A204.1 (cell line): ENCODE data around the gene RAB40C.

Experiments used
- FAIRE-seq: peaks from 2 replicates; lab custom pipeline; 2012; peaks lifted over from hg19 to GRCh38; lab: Jason Lieb, UNC

The RAB40C gene

DNA sequence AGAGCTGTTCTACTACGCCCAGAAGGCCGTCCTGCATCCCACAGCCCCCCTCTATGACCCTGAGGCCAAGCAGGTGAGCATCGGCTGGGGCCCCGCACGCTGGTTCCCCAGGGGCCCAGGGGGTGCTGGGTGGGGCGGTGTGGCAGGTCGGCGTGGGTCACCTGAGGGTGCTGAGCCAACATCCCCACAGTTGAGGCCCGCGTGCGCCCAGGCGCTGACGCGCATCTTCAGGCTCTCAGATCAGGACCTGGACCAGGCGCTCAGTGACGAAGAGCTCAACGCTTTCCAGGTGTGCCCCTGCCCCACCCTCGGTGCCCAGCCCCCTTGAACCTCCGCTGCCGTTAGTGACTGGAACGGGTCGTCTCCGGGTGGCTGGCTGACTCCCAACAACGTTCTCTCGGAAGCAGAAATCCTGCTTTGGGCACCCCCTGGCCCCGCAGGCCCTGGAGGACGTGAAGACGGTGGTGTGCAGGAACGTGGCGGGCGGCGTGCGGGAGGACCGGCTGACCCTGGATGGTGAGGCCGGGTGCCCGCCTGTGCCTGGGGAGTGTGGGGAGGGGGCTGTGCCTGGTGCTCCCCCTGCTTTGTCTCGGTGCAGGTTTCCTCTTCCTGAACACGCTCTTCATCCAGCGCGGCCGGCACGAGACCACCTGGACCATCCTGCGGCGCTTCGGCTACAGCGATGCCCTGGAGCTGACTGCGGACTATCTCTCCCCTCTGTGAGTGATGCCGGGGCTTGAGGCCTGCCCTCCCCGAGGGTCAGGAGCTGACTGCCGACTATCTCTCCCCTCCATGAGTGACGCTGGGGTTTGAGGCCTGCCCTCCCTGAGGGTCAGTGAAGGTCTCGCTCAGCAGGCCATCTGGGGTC lies 80.9 kb downstream of the RAB40C start:
- FAIRE-seq: no peak

DNA sequence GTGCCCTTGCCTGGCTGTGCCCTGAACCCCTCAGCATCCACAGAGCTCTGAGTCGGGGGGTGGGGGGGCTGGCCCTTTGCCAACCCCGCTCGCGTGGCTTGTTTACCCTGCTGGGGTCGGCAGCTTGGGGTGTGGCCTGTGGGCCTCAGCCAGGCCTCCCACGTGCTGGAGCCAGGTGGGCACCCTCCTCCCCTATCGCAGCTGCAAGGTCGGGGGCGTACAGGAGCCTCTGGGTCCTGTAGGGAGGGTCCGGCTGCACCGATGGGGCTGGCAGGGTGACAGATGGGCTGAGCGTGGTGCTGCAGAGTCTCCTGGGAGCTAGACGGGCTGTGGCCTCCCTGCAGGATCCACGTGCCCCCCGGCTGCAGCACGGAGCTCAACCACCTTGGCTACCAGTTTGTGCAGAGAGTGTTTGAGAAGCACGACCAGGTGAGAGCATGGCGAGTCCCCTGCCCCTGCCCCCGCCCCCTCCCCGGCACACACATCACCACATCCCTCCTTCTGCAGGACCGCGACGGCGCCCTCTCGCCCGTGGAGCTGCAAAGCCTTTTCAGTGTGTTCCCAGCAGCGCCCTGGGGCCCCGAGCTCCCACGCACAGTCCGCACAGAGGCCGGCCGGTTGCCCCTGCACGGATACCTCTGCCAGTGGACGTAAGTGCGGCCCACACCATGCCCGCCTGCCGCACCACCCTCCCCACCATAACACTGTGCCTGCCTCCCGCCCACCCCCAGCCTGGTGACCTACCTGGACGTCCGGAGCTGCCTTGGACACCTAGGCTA lies 81.7 kb downstream of the RAB40C start:
- no peak for FAIRE-seq

DNA sequence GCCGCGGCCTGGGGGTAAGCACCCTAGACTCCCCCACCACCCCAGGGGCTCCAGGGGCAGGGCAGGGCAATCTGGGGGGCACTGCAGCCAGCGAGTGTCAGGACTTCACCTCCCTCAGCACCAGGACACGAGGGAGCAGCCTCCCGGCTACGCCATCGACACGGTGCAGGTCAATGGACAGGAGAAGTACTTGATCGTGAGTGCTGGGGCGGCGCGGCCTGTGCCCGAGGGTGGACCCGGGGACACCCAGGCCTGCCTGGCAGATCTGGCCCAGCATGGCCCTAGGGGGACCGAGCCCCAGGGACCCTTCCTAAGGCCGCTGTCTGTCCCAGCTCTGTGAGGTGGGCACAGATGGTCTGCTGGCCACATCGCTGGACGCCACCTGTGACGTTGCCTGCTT lies 82.5 kb downstream of the RAB40C start:
- FAIRE-seq: no peak

DNA sequence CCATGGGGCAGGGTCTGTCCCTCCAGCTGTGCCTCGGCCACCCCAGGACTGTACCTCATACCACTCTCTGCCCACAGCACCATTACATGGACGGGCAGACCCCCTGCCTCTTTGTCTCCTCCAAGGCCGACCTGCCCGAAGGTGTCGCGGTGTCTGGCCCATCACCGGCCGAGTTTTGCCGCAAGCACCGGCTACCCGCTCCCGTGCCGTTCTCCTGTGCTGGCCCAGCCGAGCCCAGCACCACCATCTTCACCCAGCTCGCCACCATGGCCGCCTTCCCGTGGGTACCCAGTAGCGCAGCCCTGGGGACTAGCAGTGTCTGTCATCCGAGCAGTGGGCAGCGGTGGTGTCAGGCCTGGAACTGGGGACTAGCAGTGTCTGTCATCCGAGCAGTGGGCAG lies 83.0 kb downstream of the RAB40C start:
- FAIRE-seq: no peak

DNA sequence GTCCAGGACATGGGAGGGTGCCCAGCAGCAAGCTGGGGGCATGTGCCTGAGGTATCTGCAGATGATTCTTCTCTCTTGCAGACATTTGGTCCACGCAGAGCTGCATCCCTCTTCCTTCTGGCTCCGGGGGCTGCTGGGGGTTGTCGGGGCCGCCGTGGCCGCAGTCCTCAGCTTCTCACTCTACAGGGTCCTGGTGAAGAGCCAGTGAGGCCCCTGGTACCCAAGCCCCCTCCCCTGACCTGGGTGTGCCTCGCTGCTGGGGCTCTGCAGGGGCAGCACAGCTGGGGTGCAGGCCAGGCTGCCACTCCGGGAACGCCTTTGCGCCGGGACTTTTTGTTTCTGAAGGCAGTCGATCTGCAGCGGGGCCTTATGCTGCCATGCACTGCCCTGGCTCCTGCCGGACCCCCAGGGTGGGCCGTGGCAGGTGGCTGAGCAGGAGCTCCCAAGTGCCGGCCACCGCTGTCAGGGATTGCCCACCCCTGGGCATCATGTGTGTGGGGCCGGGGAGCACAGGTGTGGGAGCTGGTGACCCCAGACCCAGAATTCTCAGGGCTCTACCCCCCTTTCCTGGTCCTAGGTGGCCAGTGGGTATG lies 83.6 kb downstream of the RAB40C start:
- no peak for FAIRE-seq

DNA sequence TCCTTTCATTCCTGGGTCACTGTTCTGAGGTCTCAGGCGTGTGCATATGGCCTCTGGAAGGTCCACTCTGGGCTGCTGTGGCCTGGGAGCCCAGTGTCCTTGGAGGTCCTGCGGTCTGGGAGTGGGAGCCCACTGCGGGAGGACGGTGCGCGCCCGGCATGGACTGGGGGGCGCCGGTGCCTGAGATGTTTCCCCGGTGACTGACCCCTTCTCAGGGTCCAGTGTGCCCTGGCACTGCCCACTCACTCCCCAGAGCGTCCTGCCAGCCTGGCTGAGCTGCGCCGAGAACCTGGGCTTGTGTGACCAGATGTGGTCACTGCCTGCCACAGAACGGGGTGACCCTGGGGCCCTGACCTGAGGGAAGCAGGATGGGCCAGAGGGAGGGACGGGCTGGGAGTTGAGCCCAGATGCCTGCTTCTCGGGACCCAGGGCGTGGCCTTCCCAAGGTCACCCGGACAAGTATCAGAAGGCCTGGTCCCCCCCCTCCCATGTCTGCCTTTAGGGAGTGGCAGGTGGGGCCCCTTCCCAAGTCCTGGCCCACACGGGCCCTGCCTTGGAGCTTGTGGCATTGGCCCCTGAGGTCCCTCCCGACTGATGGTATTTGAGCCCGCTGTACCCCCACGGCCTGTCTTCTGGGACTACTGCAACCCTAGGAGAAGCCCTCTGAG lies 84.5 kb downstream of the RAB40C start:
- no peak for FAIRE-seq

DNA sequence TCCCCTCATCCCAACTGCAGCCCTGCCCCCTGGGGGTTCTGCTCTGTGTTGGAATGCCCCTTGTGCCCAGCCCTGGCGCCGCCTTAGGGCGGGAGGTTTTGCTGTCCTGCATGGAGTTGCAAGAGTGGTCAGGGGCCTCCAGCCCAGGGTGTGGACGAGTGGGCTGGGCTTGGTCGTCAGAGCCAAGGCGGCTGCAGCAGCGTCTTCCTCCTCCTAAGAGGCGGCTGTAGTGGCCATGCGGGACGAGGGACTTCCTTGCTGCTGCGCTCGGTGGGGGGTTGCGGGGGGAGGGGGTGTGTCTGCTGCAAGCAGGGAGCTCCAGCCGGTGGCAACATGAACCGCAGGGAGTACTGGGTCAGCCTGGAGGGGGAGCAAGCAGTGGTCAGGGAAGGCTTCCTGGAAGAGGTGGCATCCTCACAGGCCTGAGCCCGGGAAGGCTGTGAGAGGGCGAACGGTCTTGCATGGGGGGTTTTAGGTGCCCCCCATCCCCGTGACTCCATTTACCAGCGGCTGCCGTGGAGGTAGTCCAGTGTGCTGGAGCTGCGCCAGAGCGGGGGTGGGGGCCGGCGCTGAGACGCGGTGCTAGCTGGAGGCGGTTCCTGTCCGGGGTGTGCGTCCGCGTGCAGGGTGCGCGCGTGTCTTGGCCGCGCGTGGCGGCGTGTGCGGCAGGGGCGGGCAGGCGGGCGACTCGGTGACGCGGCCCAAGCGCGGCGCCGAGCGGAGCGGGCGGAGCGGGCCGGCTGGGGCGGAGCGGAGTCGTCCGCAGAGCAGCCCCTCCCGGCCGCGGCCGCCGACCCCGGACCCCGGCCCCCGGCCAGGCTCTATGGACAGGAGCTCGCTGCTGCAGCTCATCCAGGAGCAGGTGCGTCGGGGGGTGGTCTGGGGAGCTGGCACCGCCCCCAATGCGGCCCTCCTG lies 85.4 kb downstream of the RAB40C start, which contains the start of gene RHBDL1:
Gene RHBDL1, plus strand, starts transcription at position 704 of the 916 bp plus-strand sequence. Its CDS starts 120 bp downstream, at position 824.
- no peak for FAIRE-seq

DNA sequence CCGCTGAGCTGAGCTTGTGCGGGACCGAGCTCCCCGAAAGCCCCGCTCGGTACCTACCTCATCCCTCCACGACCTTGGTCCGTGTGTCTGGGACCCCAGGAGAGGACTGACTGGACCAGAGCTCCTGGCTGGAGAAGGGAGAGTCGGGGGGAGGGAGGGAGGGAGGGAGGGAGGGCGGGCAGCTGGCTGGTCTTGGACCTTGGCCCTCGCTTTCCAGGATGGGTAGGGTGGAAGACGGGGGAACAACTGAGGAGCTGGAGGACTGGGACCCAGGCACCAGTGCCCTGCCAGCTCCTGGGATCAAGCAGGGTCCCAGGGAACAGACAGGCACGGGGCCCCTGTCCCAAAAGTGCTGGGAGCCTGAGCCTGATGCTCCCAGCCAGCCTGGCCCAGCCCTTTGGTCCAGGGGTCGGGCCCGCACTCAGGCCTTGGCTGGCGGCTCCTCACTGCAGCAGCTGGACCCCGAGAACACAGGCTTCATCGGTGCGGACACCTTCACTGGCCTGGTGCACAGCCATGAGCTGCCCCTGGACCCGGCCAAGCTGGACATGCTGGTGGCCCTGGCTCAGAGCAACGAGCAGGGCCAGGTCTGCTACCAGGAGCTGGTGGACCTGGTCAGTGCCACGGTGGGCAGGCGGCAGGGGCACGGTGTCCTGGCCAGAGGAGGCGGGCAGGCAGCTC lies 86.2 kb downstream of the RAB40C start:
- FAIRE-seq: no peak

DNA sequence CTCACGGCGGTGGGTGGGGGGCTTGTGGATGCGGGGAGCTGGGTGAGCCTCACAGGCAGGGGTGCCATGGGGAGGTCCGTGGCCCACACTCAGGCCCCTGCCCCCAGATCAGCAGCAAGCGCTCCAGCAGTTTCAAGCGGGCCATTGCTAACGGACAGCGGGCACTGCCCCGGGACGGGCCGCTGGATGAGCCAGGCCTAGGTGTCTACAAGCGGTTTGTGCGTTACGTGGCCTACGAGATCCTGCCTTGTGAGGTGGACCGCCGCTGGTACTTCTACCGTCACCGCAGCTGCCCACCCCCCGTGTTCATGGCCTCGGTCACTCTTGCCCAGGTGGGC lies 86.7 kb downstream of the RAB40C start:
- no peak for FAIRE-seq

DNA sequence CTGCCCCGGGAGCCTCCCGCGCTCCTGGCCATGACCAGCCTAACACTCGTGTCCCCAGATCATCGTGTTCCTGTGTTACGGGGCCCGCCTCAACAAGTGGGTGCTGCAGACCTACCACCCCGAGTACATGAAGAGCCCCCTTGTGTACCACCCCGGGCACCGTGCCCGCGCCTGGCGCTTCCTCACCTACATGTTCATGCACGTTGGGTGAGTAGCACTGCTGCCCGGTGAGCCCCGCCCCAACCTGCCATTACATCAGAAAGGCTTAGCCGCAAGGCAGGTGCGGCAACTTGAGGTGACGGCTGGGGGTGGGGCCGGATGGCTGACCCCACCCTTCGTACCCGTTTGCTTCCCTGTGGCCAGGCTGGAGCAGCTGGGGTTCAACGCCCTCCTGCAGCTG lies 87.0 kb downstream of the RAB40C start:
- no peak for FAIRE-seq

DNA sequence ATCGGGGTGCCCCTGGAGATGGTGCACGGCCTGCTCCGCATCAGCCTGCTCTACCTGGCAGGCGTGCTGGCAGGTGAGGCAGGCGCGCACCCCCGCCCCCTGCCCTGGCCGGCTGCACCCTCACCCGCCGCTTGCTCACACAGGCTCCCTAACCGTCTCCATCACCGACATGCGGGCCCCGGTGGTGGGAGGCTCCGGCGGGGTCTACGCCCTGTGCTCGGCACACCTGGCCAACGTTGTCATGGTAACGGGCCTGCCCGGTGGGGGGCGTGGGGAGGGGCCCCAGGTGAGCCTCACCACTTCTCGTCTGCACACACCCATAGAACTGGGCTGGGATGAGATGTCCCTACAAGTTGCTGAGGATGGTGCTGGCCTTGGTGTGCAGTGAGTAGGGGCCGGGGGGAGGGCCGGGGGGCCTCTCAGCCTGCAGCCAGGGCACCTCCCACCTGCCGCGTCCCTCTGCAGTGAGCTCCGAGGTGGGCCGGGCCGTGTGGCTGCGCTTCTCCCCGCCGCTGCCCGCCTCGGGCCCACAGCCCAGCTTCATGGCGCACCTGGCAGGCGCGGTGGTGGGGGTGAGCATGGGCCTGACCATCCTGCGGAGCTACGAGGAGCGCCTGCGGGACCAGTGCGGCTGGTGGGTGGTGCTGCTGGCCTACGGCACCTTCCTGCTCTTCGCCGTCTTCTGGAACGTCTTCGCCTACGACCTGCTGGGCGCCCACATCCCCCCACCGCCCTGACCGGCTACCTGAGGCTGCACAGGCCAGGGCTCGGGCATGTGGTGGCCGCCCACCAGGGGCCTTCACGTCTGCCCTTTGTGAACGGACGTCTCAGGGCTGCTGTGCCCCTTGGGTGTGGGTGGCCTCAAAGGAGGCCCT lies 87.7 kb downstream of the RAB40C start:
- FAIRE-seq: no peak

DNA sequence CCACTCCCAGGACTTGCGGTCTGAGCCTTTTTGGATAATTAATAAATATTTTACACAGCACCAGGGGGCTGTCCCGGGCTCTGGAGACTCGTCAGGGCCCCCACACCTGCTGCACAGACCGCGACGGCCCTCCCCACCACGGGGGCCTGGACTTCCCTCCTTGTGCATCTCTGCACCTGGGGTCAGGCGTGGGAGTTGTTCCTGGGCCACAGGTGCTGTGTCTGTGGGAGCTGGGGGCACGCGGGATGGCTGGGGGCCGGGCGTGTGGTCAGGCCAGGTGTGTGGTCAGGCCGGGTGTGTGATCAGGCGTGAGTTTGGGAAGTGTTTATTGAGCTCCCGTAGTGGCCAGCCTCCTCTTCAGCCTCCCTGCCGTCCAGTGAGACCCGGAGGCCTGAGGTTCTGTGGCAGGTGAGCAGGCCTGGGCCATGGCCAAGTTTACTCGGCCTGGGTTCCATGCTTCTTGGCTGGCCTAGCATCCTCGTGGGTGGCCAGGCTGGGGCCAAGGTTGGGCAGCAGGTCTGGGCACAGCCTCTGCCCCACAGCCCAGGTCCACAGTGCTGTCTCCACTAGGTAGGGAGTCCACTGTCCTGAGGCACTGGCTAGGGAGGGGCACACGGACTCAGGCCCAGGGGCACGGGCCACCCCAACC lies 88.5 kb downstream of the RAB40C start:
- no peak for FAIRE-seq
